ENCODE measurements around the gene IL5.

IL5 gene

GRCh38 chr5:132492386-132493125 lies 50.8 kb downstream of the IL5 start:
- Histone ChIP-seq H3K9me3 (ENCODE audit: control insufficient read depth, insufficient read depth, low read length) (no peaks in the 10 kb centered on the region), H3K36me3 (ENCODE audit: control insufficient read depth, insufficient read depth, low read length) (no peaks in the 10 kb centered on the region), H3K4me1 (ENCODE audit: control insufficient read depth, insufficient read depth, low read length) (peaks cover 13% of the 10 kb centered on the region; the same call in 1 of the 2 replicates), H3K27me3 (ENCODE audit: control insufficient read depth, insufficient read depth, low read length) (no peaks in the 10 kb centered on the region), H3K27ac (ENCODE audit: low read length) (no peak overlapping the region), H3K4me3 (ENCODE audit: low read length) (no peak overlapping the region)
- no peak for DNase-seq (ENCODE audit: low read depth, low spot score)
- WGBS (ENCODE audit: insufficient coverage, insufficient read length) = no CpG with 5 or more reads among the region's 3 CpGs
